Measurements from ENCODE around the gene AP2A1.

Gene AP2A1

GRCh38 chr19:49749055-49749716 lies 17.6 kb upstream of the AP2A1 start:
- H3K4me1 ChIP-seq (ENCODE audit: control insufficient read depth, insufficient read depth, low read length): no peaks in the 10 kb centered on the region
- no peaks in the 10 kb centered on the region for H3K9me3 ChIP-seq (ENCODE audit: control insufficient read depth, insufficient read depth, low read length)
- no peaks in the 10 kb centered on the region for H3K36me3 ChIP-seq (ENCODE audit: control insufficient read depth, insufficient read depth, low read length)
- no peak overlapping the region for H3K9ac ChIP-seq (ENCODE audit: low read depth, low read length)
- no peak overlapping the region for H3K4me3 ChIP-seq (ENCODE audit: low read depth, low read length)
- peaks cover 9% of the 10 kb centered on the region for H3K27me3 ChIP-seq (ENCODE audit: control insufficient read depth, insufficient read depth, low read length)

- no peaks in the 10 kb centered on the region for H3K9me3 ChIP-seq (ENCODE audit: control insufficient read depth, insufficient read depth, low read length)
- H3K27me3 ChIP-seq (ENCODE audit: control insufficient read depth, insufficient read depth, low read length): peaks cover 9% of the 10 kb centered on the region
- no peaks in the 10 kb centered on the region for H3K36me3 ChIP-seq (ENCODE audit: control insufficient read depth, insufficient read depth, low read length)
- no peaks in the 10 kb centered on the region for H3K4me1 ChIP-seq (ENCODE audit: control insufficient read depth, insufficient read depth, low read length)
- H3K4me3 ChIP-seq (ENCODE audit: low read depth, low read length): no peak overlapping the region
- H3K9ac ChIP-seq (ENCODE audit: low read depth, low read length): no peak overlapping the region
Observed at GRCh38 chr19:49749771-49750170, 17.0 kb upstream of the AP2A1 start.

DNA sequence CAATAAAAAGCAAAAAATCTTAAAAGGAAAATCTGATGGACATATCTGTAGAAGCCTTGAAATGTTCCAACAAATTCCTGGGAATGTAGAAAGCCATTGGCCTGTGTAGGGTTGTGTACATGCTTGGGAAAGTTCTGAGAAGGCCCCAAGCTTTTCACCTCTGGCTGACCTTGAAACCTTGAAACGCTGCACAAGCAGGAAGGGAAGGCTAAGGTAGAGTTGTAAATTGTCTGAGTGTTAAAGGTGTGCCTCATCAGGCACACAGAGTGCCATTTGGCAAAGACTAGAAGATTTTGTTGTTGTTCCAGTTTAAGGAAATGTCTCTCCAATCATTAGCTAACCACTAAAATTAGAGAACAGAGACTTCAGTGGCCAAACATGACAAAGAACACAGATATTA lies 14.1 kb upstream of the AP2A1 start:
- no peak overlapping the region for H3K4me3 ChIP-seq (ENCODE audit: low read depth, low read length)
- no peaks in the 10 kb centered on the region for H3K9me3 ChIP-seq (ENCODE audit: control insufficient read depth, insufficient read depth, low read length)
- peaks cover 4% of the 10 kb centered on the region for H3K27me3 ChIP-seq (ENCODE audit: control insufficient read depth, insufficient read depth, low read length)
- no peak overlapping the region for H3K9ac ChIP-seq (ENCODE audit: low read depth, low read length)
- H3K4me1 ChIP-seq (ENCODE audit: control insufficient read depth, insufficient read depth, low read length): no peaks in the 10 kb centered on the region
- H3K36me3 ChIP-seq (ENCODE audit: control insufficient read depth, insufficient read depth, low read length): no peaks in the 10 kb centered on the region

DNA sequence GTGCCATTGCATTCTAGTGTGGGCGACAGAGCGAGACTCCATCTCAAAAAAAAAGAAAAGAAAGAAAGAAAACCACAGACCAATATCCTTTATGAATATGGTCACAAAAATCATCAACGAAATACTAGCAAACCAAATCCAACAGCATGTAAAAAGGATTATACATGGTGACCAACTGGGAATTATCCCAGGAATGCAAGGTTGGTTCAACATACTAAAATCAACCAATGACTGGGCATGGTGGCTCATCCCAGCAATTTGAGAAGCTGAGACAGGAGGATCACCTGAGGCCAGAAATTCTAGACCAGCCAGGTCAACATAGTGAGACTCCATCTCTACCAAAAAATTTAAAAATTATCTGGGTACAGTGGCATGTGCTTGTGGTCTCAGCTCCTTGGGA lies 10.8 kb upstream of the AP2A1 start:
- Histone ChIP-seq H3K36me3 (ENCODE audit: control insufficient read depth, insufficient read depth, low read length) (no peaks in the 10 kb centered on the region), H3K9me3 (ENCODE audit: control insufficient read depth, insufficient read depth, low read length) (no peaks in the 10 kb centered on the region)

DNA sequence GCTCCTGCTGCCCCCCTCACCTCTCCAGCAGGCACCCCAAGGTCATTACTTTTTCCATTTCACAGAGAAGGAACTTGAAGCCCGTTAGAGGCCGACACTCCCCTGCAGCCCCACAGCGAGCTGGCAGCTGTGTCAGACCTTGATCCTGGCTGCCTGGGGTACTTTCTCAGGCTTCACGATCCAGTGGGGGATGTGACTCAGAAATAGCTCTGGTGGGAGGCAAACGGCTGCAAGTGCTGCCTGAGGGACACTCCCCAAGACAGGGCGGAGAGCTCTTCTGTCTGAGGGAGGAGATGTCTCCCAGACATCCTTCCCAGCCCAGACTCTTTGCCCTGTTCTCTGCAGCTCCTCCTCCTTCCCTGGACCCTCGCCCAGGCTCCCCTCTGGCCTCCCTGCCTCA lies 8.5 kb upstream of the AP2A1 start:
- Histone ChIP-seq H3K36me3 (ENCODE audit: control insufficient read depth, insufficient read depth, low read length) (no peaks in the 10 kb centered on the region), H3K4me1 (ENCODE audit: control insufficient read depth, insufficient read depth, low read length) (peaks cover 2% of the 10 kb centered on the region), H3K9me3 (ENCODE audit: control insufficient read depth, insufficient read depth, low read length) (no peaks in the 10 kb centered on the region), H3K9ac (ENCODE audit: low read depth, low read length) (peak overlapping the region; percentile 24), H3K27me3 (ENCODE audit: control insufficient read depth, insufficient read depth, low read length) (no peaks in the 10 kb centered on the region), H3K4me3 (ENCODE audit: low read depth, low read length) (no peak overlapping the region)

More for the DNA sequence above, 10.8 kb upstream of the AP2A1 start:
- Histone ChIP-seq H3K9ac (ENCODE audit: low read depth, low read length) (no peak overlapping the region), H3K4me1 (ENCODE audit: control insufficient read depth, insufficient read depth, low read length) (peaks cover 2% of the 10 kb centered on the region), H3K27me3 (ENCODE audit: control insufficient read depth, insufficient read depth, low read length) (no peaks in the 10 kb centered on the region), H3K4me3 (ENCODE audit: low read depth, low read length) (no peak overlapping the region)

GRCh38 chr19:49761249-49761624 lies 5.6 kb upstream of the AP2A1 start:
- H3K4me1 ChIP-seq (ENCODE audit: control insufficient read depth, insufficient read depth, low read length): peaks cover 2% of the 10 kb centered on the region

DNA sequence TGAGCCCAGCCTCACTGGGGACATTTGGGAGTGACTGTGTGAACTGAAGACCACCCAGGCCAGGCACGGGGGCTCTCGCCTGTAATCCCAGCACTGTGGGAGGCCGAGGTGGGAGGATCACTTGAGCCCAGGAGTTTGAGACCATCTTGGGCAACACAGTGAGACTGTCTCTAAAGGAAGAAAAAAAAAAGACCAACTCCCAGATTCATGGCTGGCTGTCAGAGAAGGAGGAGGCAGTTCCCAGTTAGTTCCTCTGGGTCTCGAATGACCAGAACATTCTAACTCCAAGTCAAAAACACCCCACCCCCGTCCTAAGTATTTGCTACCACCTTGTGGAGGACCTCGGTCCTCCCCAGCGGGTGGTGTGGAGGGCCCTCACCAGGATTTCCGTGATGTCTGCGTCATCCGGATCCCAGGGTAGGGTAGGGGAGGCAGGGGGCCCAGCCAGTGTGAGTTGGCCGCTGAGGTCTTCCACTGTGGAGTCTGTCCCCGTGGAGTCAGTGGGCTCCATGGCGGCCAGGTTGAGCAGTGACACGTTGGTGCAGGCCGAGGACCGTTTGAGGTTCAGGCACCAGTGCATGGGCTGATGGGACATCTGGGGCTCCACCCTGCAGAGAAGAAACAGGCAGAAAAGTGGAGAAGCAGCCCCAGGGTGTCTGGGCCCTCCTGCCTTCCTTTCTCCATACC lies 5.0 kb upstream of the AP2A1 start:
- Histone ChIP-seq H3K27me3 (ENCODE audit: control insufficient read depth, insufficient read depth, low read length) (no peaks in the 10 kb centered on the region), H3K36me3 (ENCODE audit: control insufficient read depth, insufficient read depth, low read length) (no peaks in the 10 kb centered on the region), H3K4me1 (ENCODE audit: control insufficient read depth, insufficient read depth, low read length) (peaks cover 2% of the 10 kb centered on the region), H3K4me3 (ENCODE audit: low read depth, low read length) (no peak overlapping the region), H3K9ac (ENCODE audit: low read depth, low read length) (no peak overlapping the region), H3K9me3 (ENCODE audit: control insufficient read depth, insufficient read depth, low read length) (no peaks in the 10 kb centered on the region)

More at GRCh38 chr19:49761249-49761624, 5.6 kb upstream of the AP2A1 start:
- no peaks in the 10 kb centered on the region for H3K9me3 ChIP-seq (ENCODE audit: control insufficient read depth, insufficient read depth, low read length)
- H3K9ac ChIP-seq (ENCODE audit: low read depth, low read length): no peak overlapping the region
- no peaks in the 10 kb centered on the region for H3K36me3 ChIP-seq (ENCODE audit: control insufficient read depth, insufficient read depth, low read length)
- H3K27me3 ChIP-seq (ENCODE audit: control insufficient read depth, insufficient read depth, low read length): no peaks in the 10 kb centered on the region
- H3K4me3 ChIP-seq (ENCODE audit: low read depth, low read length): no peak overlapping the region

GRCh38 chr19:49763230-49763629 lies 3.6 kb upstream of the AP2A1 start, which contains the start of gene TSKS:
TSKS (minus strand) TSS chr19:49763306; CDS start chr19:49763247, 59 bp downstream.
- Histone ChIP-seq H3K9ac (ENCODE audit: low read depth, low read length) (no peak within 1 kb of the TSS), H3K4me3 (ENCODE audit: low read depth, low read length) (no peak within 1 kb of the TSS)

GRCh38 chr19:49764341-49764740 lies 2.5 kb upstream of the AP2A1 start:
- no peaks in the 10 kb centered on the region for H3K36me3 ChIP-seq (ENCODE audit: control insufficient read depth, insufficient read depth, low read length)
- H3K4me1 ChIP-seq (ENCODE audit: control insufficient read depth, insufficient read depth, low read length): peaks cover 3% of the 10 kb centered on the region
- H3K4me3 ChIP-seq (ENCODE audit: low read depth, low read length): no peak overlapping the region
- no peaks in the 10 kb centered on the region for H3K27me3 ChIP-seq (ENCODE audit: control insufficient read depth, insufficient read depth, low read length)
- H3K9ac ChIP-seq (ENCODE audit: low read depth, low read length): no peak overlapping the region
- H3K9me3 ChIP-seq (ENCODE audit: control insufficient read depth, insufficient read depth, low read length): no peaks in the 10 kb centered on the region

More at GRCh38 chr19:49763230-49763629, 3.6 kb upstream of the AP2A1 start, which contains the start of gene TSKS:
- H3K9me3 ChIP-seq (ENCODE audit: control insufficient read depth, insufficient read depth, low read length): no peaks in the 10 kb centered on the region
- H3K36me3 ChIP-seq (ENCODE audit: control insufficient read depth, insufficient read depth, low read length): no peaks in the 10 kb centered on the region
- H3K4me1 ChIP-seq (ENCODE audit: control insufficient read depth, insufficient read depth, low read length): peaks cover 5% of the 10 kb centered on the region
- H3K27me3 ChIP-seq (ENCODE audit: control insufficient read depth, insufficient read depth, low read length): no peaks in the 10 kb centered on the region

DNA sequence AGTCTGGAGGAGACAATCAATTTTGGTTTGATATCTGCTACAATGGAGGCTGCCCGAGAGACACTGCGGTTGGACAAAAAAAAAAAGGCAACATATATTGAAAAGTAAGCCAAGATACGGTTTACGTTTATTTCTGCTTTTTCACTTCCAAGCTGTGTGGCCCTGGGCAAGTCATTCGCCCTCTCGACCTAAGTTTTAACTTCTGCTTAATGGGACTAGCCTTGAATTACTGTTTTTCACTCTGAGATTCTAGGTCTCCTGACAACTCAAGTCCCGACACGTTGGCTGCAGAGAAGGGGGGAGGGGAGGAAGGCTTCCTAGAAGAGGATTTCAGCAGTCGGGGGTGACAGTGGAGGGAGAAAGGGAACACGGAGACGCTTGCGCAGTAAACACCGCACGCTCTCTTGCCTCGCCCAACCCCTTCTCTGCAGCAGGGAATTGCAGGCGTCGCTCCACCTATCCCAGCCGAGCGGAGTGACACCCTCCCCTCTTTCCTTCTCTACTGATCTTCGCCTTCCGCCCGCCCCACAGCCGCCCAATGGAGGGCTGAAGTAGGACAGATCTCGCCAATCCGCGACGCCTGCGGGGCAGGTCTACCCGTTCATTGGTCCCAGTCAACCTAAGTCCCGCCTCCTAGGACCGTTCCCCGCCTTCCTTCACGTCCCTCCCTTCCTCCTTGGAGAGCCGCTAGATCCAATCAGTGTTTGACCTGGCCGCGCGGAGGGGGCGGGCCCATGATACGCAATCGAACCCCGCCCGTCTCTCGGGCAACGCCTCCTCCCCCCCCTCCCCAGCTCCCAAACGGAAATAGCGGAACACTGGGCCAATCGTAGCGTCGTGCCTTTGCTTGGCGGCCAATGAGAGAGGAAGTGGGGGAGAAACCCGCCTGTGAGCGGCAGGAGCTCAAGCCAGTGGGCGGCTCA lies 533 bp upstream of the AP2A1 start:
- H3K9ac ChIP-seq (ENCODE audit: low read depth, low read length): peak overlapping the region; percentile 88
- peak overlapping the region; percentile 51 for H3K4me3 ChIP-seq (ENCODE audit: low read depth, low read length)
- H3K9me3 ChIP-seq (ENCODE audit: control insufficient read depth, insufficient read depth, low read length): no peaks in the 10 kb centered on the region
- H3K4me1 ChIP-seq (ENCODE audit: control insufficient read depth, insufficient read depth, low read length): peaks cover 3% of the 10 kb centered on the region
- H3K27me3 ChIP-seq (ENCODE audit: control insufficient read depth, insufficient read depth, low read length): no peaks in the 10 kb centered on the region
- no peaks in the 10 kb centered on the region for H3K36me3 ChIP-seq (ENCODE audit: control insufficient read depth, insufficient read depth, low read length)

DNA sequence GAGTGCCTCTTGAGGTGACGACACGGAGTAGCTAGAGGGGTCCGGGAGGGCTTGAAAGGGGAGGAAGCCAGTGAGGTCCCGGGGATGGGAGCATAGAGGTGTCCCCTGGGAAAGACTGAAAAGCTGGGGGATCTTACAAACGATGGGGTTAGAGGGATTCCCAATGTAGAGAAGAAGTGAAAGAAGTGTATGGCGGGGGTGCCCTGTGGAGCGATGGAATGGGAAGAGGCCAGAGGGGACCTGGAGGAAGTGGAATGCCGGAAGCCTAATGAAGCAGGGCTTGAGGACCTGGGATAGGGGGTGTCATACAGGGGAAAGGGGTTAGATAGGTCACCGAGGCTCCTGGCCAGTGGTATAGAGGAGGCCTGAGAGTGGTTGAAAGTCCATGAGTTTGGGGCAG lies 580 bp downstream of the AP2A1 start:
- peak overlapping the region; percentile 65 for H3K9ac ChIP-seq (ENCODE audit: low read depth, low read length)
- H3K36me3 ChIP-seq (ENCODE audit: control insufficient read depth, insufficient read depth, low read length): no peaks in the 10 kb centered on the region
- H3K4me1 ChIP-seq (ENCODE audit: control insufficient read depth, insufficient read depth, low read length): peaks cover 3% of the 10 kb centered on the region
- H3K4me3 ChIP-seq (ENCODE audit: low read depth, low read length): peak overlapping the region; percentile 85
- H3K27me3 ChIP-seq (ENCODE audit: control insufficient read depth, insufficient read depth, low read length): no peaks in the 10 kb centered on the region
- no peaks in the 10 kb centered on the region for H3K9me3 ChIP-seq (ENCODE audit: control insufficient read depth, insufficient read depth, low read length)

Data from iPS-15b (cell line).